Measurements from ENCODE around the gene TRMO. TPM values are rescaled to one million over a fixed set of nuclear protein-coding genes. Genes with fewer than 3 reads are reported as not detected.

TRMO gene
- total RNA-seq, 4 donors from 2014 or later, result 16.7 to 30.9 (median 19.7) TPM

- Histone ChIP-seq H3K27me3 (no peaks in the 10 kb centered on the region), H3K36me3 (peaks cover 0 to 56% (median 0%) of the 10 kb centered on the region in 3 donors), H3K27ac (no peak overlapping the region), H3K9me3 (peaks cover 0 to 9% (median 0%) of the 10 kb centered on the region in 4 donors), H3K4me1 (peaks cover 0 to 7% (median 0%) of the 10 kb centered on the region in 4 donors), H3K4me3 (no peak overlapping the region)
- DNase-seq (ENCODE audit: low spot score in 2 of 2), result no peak
- no peak for TF ChIP-seq POLR2A (IDR thresholded peaks at IDR 0.05)
- no peak for TF ChIP-seq EP300 (IDR thresholded peaks at IDR 0.05)
- no peak for TF ChIP-seq CTCF (IDR thresholded peaks at IDR 0.05)
- WGBS, 2 donors, result 71 to 74% methylated on average over 6 of the region's 6 CpGs
Measured at GRCh38 chr9:97895695-97896332, 26.5 kb downstream of the TRMO start.

GRCh38 chr9:97895211-97895610 is 27.1 kb downstream of the TRMO start:
- H3K27ac ChIP-seq, result no peak overlapping the region
- H3K4me1 ChIP-seq, result peaks cover 0 to under 1% (median 0%) of the 10 kb centered on the region in 4 donors
- 83 to 94% methylated on average over 1 of the region's 1 CpG for WGBS, 2 donors
- H3K36me3 ChIP-seq, result peaks cover 0 to 54% (median 0%) of the 10 kb centered on the region in 3 donors
- no peak for DNase-seq (ENCODE audit: low spot score in 2 of 2)
- H3K27me3 ChIP-seq, result no peaks in the 10 kb centered on the region
- H3K4me3 ChIP-seq, result no peak overlapping the region
- H3K9me3 ChIP-seq, result peaks cover 0 to 9% (median 0%) of the 10 kb centered on the region in 4 donors
- TF ChIP-seq POLR2A (IDR thresholded peaks at IDR 0.05) (no peak), EP300 (IDR thresholded peaks at IDR 0.05) (no peak), CTCF (IDR thresholded peaks at IDR 0.05) (no peak)

GRCh38 chr9:97892421-97892820 is 29.9 kb downstream of the TRMO start:
- Histone ChIP-seq H3K4me1 (no peaks in the 10 kb centered on the region), H3K9me3 (peaks cover 0 to 9% (median 0%) of the 10 kb centered on the region in 4 donors), H3K27ac (no peak overlapping the region), H3K36me3 (peaks cover 0 to 32% (median 0%) of the 10 kb centered on the region in 3 donors), H3K4me3 (no peak overlapping the region), H3K27me3 (no peaks in the 10 kb centered on the region)
- TF ChIP-seq EP300 (IDR thresholded peaks at IDR 0.05) (no peak), CTCF (IDR thresholded peaks at IDR 0.05) (no peak), POLR2A (IDR thresholded peaks at IDR 0.05) (no peak)
- no peak for DNase-seq (ENCODE audit: low spot score in 2 of 2)
- 80 to 87% methylated on average over 2 of the region's 2 CpGs for WGBS, 2 donors

GRCh38 chr9:97891736-97892135 is 30.6 kb downstream of the TRMO start:
- Histone ChIP-seq H3K4me3 (no peak overlapping the region), H3K36me3 (peaks cover 0 to 26% (median 0%) of the 10 kb centered on the region in 3 donors)

More at GRCh38 chr9:97891736-97892135, 30.6 kb downstream of the TRMO start:
- H3K4me1 ChIP-seq, result no peaks in the 10 kb centered on the region
- 77 to 85% methylated on average over 5 of the region's 5 CpGs for WGBS, 2 donors
- TF ChIP-seq CTCF (IDR thresholded peaks at IDR 0.05) (no peak), POLR2A (IDR thresholded peaks at IDR 0.05) (no peak), EP300 (IDR thresholded peaks at IDR 0.05) (no peak)
- H3K9me3 ChIP-seq, result peaks cover 0 to 9% (median 0%) of the 10 kb centered on the region in 4 donors
- H3K27ac ChIP-seq, result no peak overlapping the region
- no peaks in the 10 kb centered on the region for H3K27me3 ChIP-seq
- no peak for DNase-seq (ENCODE audit: low spot score in 2 of 2)
